ENCODE results near the gene PRMT3.
"Not testable (repeated sequence)": the region's sequence is repeated elsewhere in the genome, so short reads cannot be mapped to it uniquely, and the experiment has no call there.

Gene PRMT3

DNA sequence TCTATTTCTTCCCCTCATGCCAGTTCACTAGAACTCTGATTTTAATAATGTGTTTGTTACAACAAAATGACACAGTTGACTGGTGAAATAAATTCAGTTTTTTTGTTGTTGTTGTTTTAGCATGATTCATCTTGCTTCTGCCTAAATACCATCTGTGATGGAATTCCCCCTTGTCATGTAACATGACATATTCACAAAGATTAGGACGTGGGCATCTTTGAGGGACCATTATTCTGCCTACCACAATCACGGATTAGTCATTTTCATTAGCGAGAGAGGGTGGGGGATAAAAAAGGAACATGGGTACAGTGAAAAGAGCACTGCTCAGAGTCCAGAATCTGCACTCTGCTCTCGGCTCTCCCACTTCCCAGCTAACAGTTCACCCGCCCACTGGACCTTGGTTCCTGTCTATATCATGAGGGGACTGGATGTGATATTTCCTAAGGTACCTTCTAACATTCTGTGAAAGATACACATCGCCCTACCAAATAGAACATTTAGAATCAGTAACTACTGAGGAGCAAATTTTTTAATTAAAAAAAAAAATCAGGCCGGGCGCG is 12.7 kb upstream of the PRMT3 start:
- DNase-seq: no peak

DNA sequence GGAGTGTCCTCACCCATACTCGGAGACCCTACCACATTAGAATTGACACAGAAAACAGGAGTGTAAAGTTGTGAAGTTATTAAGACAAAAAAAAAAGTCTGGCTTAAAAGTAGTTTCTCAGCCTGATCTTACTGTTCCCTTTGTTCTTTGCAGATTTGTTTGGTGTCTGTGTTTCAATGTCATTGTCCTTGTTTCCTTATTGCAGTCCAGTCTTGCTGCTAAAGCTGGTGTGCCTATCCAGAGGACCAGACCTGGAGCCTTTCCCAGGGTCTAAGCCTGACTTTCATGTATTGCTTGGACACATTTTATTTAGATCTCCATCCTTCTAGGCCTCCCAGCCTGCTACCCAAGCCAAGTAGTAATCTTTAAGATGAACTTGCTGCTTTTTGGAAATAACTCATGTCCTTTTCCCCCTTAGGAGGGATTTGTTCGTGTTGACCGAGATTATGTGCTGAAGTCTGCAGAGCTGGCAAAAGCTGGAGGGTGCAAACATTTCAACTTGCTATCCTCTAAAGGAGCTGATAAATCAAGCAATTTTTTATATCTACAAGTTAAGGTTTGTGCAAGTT is 11.3 kb upstream of the PRMT3 start:
- no peak for DNase-seq

DNA sequence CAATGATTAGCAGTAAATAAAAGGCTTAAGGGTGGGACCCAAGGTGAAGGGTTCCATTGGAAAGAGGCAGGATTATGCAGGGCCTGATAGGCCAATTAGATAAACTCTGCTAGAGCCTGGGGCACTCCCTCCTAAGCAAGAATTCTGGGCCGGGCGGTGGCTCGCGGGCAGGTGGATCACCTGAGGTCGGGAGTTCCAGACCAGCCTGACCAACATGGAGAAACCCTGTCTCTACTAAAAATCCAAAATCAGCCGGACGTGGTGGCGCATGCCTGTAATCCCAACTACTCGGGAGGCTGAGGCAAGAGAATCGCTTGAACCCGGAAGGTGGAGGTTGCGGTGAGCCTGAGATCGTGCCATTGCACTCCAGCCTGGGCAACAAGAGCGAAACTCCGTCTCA is 1.5 kb upstream of the PRMT3 start:
- DNase-seq: not testable (repeated sequence)

DNA sequence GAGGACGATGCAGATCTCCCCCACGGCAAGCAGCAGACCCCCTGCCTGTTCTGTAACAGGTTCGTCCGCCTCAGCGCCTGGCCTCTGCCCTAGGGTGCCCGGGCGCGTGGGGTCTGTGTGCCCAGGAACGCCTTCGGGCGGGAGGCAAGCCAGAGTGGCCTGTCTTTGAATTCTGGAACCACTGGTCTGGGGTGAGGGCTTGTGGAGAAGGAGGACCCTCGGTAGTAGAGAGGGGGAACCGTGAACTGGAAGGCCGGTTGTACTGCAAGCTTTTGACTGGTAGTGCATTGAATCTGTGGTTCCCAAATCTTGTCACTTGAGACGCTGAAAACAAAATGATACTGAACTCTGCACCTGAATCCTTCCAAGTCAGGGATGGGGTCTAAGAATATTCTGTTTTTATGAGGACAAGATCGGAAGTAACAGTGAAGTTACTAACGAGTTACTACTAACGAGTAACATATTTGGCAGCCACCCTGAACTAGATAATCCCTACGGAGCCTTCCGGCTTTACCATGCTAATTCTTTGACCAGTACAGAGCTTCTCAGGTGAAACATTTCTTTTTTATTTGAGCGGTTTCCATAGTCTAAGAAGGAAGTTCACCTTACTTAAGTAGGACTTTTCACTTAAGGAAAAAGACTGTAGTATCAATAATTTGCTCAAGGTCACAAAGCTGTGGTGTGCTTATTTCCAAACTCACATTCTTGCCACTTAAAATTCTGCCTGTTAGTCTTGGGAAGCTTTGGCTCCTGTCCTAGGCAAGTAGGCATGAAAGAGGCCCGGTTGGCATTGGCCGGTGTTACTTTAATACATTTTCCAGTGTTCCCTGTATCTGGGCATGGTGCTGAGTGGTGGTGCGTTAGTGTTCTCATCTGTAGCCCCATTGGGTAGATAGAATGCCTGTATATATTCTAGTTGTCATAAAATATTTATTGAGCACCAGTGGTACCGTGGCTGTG is 860 bp downstream of the PRMT3 start:
- DNase-seq: no peak

DNA sequence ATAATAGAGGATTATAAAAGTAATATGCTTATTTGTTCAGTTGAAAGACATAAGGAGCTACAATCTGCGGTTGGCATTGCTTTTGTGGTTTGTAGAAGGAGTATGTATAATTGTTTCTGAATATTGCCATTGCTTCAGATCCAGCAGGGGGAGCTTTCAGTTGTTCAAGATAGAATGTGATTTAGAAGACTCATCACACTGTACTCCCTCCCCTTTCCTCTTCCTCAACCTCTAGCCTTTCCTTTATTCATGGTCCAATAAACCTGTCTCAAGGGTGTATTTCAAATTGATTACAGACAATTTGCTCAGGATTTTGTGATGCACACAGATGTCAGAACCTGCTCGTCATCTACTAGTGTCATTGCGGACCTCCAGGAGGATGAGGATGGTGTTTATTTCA is 9.8 kb downstream of the PRMT3 start:
- DNase-seq: no peak

DNA sequence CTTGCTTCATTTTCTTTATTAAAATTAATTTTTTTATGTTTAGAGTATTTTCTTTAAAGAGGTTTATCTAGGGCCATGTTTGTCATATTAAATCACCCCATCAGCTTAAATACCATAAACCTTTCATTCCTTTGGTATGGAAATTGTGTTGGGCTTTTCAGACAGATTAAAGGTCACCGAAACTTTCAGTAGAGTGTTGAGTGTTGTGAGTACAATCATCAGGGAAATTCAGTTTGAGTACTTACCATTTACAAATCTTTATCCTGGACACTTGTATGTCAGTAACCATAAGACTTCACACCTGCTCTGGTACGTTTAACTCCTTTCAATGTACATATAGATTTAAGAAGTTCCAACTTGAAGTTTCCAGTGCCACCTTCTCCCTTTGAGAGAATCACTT is 12.0 kb downstream of the PRMT3 start:
- no peak for DNase-seq

DNA sequence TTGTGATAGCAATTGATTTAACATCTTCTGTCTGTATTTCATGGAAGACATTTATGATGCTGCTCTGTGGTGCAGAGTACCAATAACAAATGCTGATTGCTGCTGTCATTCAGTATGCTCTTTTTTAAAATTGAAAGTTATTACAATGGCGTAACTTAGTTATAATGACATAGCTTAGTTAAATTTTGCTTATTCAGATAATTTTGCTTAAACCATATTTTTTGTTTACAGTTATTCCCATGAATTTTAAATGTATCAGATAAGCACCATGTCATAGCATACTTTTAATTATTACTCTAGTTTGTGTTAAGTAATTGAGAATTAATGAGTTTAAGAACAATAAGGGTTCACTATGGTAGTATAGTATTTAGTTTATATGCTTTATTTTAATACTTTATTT is 15.5 kb downstream of the PRMT3 start:
- no peak for DNase-seq

DNA sequence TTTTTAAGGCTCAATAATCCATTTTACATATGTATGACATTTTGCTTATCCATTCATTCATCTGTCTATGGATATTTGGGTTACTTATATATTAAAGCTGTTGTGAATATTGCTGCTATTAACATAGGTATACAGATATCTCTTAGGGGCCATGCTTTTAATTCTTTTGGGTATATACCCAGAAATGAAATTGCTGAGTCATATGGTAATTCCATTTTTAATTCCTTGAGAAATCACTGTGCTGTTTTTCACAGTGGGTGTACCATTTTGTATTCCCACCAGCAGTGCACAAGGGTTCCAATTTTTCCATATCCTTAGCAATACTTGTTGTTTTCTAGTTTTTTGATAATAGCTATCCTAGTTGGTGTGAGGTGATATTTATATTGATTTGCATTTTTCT is 19.0 kb downstream of the PRMT3 start:
- DNase-seq: no peak

DNA sequence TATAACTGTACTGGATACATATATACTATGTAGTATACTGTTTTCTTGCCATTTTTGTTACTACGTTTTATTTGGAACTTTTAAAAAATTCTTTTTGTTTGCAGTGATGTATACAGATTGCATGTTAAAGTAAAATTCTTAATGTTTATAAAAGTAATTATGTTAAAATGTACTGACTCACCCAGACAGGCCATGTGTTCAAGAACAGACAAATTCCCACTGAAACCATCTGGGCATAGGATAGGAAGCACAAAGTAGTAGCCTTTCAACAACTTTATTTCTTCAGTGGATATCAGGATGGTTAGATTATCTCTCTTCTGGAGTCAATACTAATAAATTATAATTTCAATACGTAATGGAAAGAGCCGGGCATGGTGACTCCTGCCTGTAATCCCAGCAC is 19.8 kb downstream of the PRMT3 start:
- DNase-seq: no peak

DNA sequence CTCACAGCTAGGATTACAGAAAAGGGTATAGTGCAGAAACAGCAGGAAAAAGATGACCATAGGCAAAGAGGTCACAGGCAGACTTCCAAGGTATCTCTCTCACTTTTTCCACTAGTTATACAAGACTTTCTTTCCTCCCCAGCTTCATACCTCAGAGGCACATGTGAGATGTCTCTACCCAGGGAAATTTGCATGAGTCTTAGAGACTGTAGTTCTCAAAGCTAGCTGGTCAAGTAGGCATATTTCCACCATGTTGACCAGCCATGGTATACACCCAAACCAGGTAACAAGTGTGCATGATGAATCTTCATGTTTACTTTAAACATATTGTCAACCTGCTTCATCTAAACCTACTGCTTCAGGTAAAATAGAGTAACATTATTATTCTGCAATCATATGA is 27.9 kb downstream of the PRMT3 start:
- no peak for DNase-seq

DNA sequence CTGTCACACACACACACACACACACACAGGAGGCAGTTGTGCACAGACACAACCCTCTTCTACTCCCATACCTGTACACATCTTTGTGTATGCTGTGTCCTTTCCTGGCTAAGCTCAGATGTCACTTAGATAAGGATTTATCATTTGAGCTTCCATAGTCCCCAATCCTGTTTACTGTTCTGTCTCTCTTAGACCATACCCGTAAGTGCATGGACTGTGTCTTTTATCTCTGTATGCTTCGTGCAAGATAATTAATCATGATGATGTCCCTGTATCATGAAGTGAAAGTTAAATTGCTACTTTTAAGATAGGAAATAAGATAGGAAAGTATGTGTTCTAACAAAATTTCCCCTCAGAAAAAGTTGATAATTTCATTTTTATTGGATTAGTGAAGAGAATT is 30.3 kb downstream of the PRMT3 start:
- no peak for DNase-seq

DNA sequence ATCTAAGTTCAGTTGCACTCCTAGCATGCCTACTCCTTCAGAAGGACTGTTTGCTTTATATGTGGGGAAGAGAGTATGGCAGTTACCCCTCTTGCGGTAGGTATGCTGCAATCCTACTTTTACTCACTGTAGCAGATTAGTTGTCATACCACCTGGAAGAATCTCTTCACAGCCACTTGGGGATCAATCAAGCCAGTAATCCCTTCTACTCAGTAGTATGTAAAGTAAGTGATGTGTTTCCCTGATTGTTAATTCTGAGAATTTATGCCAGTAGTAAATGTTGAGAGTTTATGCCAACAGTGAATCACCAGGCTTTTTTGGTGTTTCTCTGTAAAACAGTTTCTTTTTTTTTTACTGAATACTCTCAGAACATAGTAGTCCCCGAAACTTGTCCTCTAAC is 34.4 kb downstream of the PRMT3 start:
- no peak for DNase-seq

DNA sequence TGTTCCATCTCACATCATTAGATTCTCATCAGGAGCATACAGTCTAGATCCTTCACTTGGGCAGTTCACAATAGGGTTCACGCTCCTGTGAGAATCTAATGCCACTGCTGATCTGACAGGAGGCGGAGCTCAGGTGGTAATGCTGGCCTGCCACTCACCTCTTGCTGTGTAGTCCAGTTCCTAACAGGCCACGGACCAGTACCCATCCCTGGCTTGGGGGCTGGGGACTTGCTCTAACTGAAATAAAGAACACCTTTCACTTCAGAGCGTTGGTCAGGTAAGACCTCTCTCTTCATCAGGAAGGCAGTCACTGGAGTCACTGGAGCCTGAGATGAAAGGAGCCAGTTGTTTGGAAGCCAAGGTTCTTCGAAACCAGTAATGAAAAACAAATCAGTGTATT is 41.7 kb downstream of the PRMT3 start:
- no peak for DNase-seq

DNA sequence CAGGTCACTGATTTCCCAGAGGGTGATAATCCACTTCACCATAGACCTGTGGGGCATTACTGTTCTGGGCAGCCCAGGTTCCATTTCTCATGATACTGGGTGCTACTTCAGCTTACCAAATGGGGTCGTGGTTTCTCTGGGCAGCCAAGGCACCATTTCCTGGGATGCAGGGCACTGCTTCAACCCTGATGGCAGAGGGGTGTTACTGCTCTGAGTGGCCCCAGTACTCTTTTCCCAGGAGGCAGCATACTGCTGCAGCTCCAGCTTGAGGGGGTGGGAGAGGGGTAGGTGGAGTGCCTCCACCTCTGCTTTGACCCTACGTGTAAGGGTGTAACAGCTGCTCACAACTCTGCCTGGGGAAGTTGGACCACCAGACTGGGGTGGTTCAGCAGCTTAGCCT is 51.1 kb downstream of the PRMT3 start:
- no peak for DNase-seq

DNA sequence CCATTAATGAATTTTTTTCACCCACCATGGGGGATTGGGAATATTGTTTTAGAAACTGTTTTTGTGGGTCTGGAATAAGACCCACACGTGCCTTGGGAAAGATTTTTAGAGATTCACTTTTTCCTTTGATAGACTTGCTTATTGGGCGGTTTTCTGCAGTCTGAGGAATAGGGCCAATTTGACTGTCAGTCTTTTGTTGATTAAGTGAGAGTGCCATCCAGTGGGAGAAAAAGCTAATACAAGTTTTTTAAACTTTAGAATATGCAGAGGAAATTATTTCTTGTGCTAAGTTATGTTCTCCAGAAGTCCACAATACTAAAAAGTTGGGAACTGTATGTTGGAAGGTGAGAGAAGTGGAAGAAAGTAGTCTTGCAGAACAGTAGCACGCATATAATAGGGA is 56.1 kb downstream of the PRMT3 start:
- no peak for DNase-seq

DNA sequence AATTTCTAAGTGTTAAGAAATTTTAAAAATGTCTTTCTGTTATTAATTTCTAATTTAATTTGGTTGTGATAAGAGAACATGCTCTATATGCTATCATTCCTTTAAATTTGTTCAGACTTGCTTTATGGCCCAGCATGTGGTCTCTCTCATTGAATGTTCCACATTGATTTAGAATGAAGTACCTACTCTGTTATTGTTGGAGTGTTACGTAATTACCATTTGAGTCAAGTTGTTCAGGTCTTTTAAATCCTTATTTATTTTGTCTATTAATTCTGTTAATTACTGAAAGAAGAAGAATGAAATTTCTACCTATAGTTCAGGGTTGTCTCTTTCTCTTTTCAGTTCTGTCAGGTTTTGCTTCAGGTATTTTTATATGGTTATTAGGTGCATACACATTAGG is 57.0 kb downstream of the PRMT3 start:
- DNase-seq: no peak

DNA sequence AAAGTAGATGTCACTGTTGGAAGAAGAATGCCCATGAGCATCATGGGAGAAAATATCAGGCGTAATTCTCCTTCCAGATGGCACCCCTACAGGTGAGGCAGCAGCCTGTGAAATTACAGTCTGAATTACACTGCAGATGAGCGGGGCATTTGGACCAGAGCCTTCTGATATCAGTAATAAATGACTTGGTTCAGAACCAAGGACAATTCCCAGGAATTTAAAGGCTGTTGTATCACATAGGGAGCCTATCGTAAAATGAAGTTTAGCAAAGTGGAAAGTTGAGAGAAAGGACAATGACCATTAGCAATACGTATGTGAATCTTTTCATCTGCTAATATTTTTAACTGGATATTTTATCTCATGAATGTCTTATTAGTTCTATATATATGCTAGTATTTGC is 61.3 kb downstream of the PRMT3 start:
- no peak for DNase-seq

DNA sequence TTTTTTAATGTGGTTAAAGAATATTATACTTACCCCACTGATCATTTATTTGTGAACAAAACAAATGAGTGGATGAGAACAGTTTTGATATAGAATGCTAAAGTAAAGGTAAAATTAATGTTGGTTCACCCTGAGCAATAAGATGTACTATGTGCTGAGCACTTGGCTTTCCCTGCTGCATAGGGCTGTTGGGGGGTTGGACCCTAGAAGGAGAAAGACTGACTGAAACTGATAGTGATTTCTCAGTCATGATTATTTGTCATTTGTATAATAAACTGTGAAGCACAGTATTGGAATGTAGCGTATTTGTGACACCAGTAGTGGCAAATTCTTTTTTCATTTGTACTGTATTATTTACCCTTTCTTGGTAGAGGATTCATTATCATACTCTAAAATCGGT is 63.3 kb downstream of the PRMT3 start:
- no peak for DNase-seq

DNA sequence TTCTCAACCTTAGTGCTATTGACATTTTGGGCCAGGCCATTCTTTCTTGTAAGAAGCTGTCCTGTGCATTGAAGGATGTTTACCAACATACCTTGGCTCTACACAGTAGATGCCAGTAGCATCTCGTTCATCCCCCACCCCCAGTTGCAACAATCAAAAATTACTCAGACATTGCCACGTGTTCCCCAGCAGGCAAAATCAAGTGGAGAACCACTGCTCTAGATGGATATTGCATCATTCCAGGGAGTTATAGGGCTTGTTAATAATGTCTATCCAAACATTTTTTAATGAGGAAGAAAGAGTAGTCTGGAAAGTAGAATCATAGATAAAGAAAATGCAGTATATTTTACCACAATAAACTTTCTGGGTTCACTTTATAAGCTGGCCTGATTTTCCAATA is 64.1 kb downstream of the PRMT3 start:
- no peak for DNase-seq

DNA sequence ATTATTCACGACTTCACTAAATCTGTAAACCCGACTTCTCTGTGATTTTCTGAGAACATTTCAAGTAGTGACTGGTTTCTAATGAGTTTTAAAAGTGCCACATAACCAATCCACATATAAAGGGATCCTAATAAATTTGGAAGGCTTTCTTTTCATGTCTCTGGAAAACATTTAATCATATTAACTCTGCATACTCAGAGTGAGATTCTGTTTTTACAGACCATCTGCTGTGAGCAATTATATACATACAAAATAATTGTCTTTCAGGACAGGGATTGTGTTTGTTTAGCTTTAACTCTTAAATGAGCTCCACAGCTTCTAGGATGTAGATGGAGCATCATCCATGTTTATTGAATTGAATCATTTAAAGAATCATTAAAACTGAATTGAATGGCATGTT is 65.1 kb downstream of the PRMT3 start:
- no peak for DNase-seq

DNA sequence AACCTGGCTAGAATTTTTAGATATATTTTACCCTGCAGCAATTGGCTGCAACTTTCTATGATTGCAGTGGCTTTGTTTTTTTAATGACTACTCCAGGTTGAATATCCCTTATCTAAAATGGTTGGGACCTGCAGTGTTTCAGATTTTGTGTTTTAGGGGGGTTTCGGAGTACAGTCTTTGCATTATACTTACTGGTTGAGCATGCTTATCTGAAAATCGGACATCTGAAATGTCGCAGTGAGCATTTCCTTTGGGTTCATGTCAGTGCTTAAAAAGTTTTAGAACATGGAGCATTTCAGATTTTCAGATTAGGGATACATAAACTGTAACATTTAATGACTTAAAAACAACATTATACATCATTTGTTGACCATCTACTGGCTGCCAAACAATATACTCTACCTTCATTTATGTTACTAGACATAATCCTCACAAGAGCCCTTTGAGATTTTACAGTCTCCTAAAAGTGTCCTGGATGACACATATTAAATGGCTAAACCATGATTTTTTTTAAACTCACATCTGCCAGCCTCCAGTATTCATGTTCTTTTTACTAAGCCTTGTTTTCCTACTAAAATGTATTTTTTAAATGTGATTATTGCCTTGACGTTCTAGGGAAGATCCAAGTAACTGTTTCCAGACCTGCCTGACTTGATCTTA is 66.3 kb downstream of the PRMT3 start:
- no peak for DNase-seq

DNA sequence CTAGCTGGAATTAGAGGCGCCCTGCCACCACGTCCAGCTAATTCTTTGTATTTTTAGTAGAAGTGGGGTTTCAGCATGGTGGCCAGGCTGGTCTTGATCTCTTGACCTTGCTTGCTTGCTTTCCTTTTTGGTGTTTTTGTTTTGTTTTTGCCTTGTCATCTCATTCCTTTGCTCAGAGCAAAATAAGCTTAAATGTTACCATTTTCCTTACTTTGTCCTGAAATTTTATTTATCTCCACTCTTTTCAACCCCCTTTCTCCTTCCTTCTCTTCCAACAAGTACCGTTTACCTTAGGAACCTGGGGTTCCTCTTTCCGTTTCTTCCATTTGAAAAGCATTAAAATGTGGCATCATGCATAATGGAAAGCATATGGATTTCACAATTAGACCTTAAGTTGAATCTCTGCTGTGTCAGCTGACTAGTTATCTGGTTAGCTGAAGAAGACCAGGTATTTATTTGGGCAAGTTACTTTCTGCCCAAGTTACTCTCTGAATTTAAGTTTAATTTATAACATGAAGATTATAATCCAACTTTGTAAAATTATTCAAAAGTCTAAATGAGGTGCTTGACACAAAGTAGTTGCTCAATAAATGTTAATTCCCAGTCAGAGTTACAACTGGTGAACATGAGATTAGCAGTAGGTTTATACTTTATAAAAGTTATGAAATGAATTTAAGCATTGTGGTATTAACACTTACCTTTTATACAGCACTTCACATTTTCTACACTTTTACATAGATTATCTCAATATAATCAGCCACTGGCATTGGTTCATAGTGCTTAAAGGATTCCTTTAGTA is 69.7 kb downstream of the PRMT3 start:
- DNase-seq: no peak

Data from activated CD4-positive, alpha-beta T cell treated with anti-CD3 and anti-CD28 coated beads, Interleukin-2, amount 50 U/mL, for 1 hour (primary cell).